Large intestine (tissue), 3 donors: ENCODE results near the gene PRRX2. TPM values are rescaled to one million over a fixed set of nuclear protein-coding genes. Genes with fewer than 3 reads are reported as not detected.

ENCODE experiments used
- DNase-seq, 2 donors: peaks; one replicate each; pipeline versions ENCODE4 v3.0.0 to v3.0.0-alpha.2; 2013
- H3K27ac ChIP-seq: one replicate; pipeline ENCODE4 v1.5.1; 2013; ENCODE audit warnings: low read length
- H3K27me3 ChIP-seq: 2 replicates; pipeline ENCODE4 v1.6.1; 2013; ENCODE audit warnings: low read length; ENCODE audit not compliant: control insufficient read depth, insufficient read depth
- H3K36me3 ChIP-seq: 2 replicates; pipeline ENCODE4 v1.6.1; 2013; ENCODE audit warnings: low read length; ENCODE audit not compliant: control insufficient read depth, insufficient read depth
- H3K4me1 ChIP-seq: one replicate; pipeline ENCODE4 v1.6.1; 2013; ENCODE audit warnings: low read length; ENCODE audit not compliant: control insufficient read depth, insufficient read depth
- H3K4me3 ChIP-seq: one replicate; pipeline ENCODE4 v1.5.1; 2013; ENCODE audit warnings: low read length
- H3K9me3 ChIP-seq: one replicate; pipeline ENCODE4 v1.6.1; 2013; ENCODE audit warnings: mild to moderate bottlenecking, low read depth, low read length, moderate library complexity; ENCODE audit not compliant: control insufficient read depth
- WGBS: methylation state at CpG from one replicate; pipeline ENCODE4 v1.1.5; 2013; ENCODE audit warnings: low lambda C conversion rate; ENCODE audit not compliant: insufficient coverage; 5-methylcytosine and 5-hydroxymethylcytosine counted together
- polyA plus RNA-seq: library from polyadenylated mRNA; unstranded; fragments of 120-200 nt; gene quantifications from one replicate; pipeline ENCODE4 v1.2.1, GENCODE V29; 2013

The PRRX2 gene
- polyA plus RNA-seq, 1 donor = 1.6 TPM

DNA sequence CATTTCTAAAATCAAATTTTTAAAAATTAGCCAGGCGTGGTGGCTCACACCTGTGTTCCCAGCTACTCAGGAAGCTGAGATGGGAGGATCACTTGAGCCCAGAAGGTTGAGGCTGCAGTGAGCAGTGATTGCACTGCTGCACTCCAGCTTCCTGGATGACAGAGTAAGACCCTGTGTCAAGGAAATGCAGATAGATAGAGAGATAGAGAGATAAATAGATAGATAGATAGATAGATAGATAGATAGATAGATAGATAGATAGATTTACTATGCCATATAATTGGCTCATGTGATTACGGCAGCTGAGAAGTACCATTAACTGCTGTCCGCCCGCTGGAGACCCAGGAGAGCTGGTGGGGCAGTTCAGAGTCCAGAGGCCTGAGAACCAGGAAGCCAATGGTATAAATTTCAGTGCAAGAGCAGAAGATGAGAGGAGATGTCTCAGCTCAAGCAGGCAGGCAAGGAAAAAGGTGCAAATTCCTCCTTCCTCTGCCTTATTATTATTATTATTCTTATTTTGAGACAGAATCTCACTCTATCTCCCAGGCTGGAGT lies 100.4 kb downstream of the PRRX2 start:
- Histone ChIP-seq H3K4me3 (no peak overlapping the region), H3K27me3 (no peaks in the 10 kb centered on the region), H3K4me1 (peaks cover 25% of the 10 kb centered on the region), H3K9me3 (no peaks in the 10 kb centered on the region), H3K27ac (peak overlapping the region; percentile 24), H3K36me3 (no peaks in the 10 kb centered on the region)
- peak in 1 of 2 donors; percentile 73 for DNase-seq
- 100% methylated on average over 1 of the region's 4 CpGs for WGBS

DNA sequence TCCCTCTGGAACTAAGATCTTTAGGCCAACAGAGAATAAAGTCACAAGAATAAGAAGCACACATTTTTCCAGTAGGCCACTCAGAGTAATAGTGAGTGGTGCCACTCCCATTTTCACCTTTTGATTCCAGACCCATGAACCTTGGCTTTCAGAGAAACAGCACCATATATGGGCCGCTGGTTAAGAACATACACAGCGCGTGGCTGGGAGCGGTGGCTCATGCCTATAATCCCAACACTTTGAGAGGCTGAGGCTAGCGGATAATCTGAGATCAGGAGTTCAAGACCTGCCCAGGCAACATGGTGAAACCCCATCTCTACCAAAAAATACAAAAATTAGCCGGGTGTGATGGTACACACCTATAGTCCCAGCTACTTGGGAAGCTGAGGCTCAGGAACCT lies 103.0 kb downstream of the PRRX2 start:
- Histone ChIP-seq H3K9me3 (no peaks in the 10 kb centered on the region), H3K36me3 (no peaks in the 10 kb centered on the region), H3K27ac (no peak overlapping the region), H3K4me3 (no peak overlapping the region), H3K27me3 (no peaks in the 10 kb centered on the region), H3K4me1 (peaks cover 9% of the 10 kb centered on the region)
- no CpG with 5 or more reads among the region's 6 CpGs for WGBS
- DNase-seq = no peak

DNA sequence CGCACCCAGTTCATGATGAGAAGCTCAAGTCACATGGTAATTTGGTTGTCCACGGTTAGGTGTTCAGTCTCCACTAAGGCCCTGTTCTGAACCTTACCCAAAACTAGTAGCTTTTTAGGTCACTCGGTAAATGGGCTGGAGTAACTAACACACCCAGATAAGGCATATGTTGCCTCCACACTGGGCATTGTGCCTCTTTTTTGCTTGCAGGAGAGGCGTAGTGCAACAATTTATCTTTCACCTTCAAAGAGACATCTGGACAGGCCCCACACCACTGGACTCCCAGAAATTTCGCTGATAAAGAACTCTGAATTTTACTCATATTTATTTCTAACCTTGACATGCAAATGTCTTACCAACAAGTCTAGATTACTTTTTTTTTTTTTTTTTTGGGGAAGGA lies 104.2 kb downstream of the PRRX2 start:
- 80% methylated on average over 1 of the region's 5 CpGs for WGBS
- Histone ChIP-seq H3K4me3 (no peak overlapping the region), H3K36me3 (no peaks in the 10 kb centered on the region), H3K27me3 (no peaks in the 10 kb centered on the region), H3K9me3 (no peaks in the 10 kb centered on the region), H3K4me1 (peaks cover 13% of the 10 kb centered on the region), H3K27ac (no peak overlapping the region)
- no peak for DNase-seq

- DNase-seq = no peak
- H3K36me3 ChIP-seq = no peaks in the 10 kb centered on the region
- no peaks in the 10 kb centered on the region for H3K27me3 ChIP-seq
- H3K9me3 ChIP-seq = no peaks in the 10 kb centered on the region
- WGBS = no CpG with 5 or more reads among the region's 5 CpGs
- no peak overlapping the region for H3K27ac ChIP-seq
- peaks cover 11% of the 10 kb centered on the region for H3K4me1 ChIP-seq
- H3K4me3 ChIP-seq = no peak overlapping the region
Measured at GRCh38 chr9:129770741-129771140, 105.3 kb downstream of the PRRX2 start.

Other genes starting within 250 kb of the PRRX2 start
- 0.33 TPM for gene C9orf50, start 44.5 kb upstream of the PRRX2 start, polyA plus RNA-seq
- 45.3 TPM for gene NTMT1, start 39.5 kb upstream of the PRRX2 start, polyA plus RNA-seq
- gene ASB6, start 23.5 kb upstream of the PRRX2 start, polyA plus RNA-seq = 14.8 TPM
- 4.9 TPM for gene PTGES, start 87.4 kb downstream of the PRRX2 start, polyA plus RNA-seq
- gene TOR1B, start 137.5 kb downstream of the PRRX2 start, polyA plus RNA-seq = 22.7 TPM
- gene TOR1A, start 158.5 kb downstream of the PRRX2 start, polyA plus RNA-seq = 32.4 TPM
- 47.5 TPM for gene C9orf78, start 169.6 kb downstream of the PRRX2 start, polyA plus RNA-seq
- 17.7 TPM for gene USP20, start 169.8 kb downstream of the PRRX2 start, polyA plus RNA-seq